Measurements from ENCODE around the gene GAK.
"Not testable (repeated sequence)": the region's sequence is repeated elsewhere in the genome, so short reads cannot be mapped to it uniquely, and the experiment has no call there.

DNA sequence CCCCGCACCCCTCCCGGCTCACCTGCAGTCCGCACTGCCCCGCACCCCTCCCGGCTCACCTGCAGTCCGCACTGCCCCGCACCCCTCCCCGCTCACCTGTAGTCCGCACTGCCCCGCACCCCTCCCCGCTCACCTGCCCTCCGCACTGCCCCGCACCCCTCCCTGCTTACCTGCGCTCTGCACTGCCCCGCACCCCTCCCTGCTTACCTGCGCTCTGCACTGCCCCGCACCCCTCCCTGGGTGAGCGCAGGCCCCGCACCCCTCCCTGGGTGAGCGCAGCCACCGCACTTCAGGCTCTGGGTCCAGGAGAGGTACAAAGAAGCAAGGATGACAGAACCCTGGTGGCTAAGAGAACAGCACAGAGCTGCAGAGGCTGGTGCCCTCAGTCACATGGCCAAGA, 4.5 kb downstream of the GAK start:
- TF ChIP-seq, protein P1, sequence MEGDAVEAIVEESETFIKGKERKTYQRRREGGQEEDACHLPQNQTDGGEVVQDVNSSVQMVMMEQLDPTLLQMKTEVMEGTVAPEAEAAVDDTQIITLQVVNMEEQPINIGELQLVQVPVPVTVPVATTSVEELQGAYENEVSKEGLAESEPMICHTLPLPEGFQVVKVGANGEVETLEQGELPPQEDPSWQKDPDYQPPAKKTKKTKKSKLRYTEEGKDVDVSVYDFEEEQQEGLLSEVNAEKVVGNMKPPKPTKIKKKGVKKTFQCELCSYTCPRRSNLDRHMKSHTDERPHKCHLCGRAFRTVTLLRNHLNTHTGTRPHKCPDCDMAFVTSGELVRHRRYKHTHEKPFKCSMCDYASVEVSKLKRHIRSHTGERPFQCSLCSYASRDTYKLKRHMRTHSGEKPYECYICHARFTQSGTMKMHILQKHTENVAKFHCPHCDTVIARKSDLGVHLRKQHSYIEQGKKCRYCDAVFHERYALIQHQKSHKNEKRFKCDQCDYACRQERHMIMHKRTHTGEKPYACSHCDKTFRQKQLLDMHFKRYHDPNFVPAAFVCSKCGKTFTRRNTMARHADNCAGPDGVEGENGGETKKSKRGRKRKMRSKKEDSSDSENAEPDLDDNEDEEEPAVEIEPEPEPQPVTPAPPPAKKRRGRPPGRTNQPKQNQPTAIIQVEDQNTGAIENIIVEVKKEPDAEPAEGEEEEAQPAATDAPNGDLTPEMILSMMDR (IDR thresholded peaks at IDR 0.05) = not testable (repeated sequence)
- TF ChIP-seq POLR2A (IDR thresholded peaks at IDR 0.05) = not testable (repeated sequence)

All from right lobe of liver (tissue), 4 donors.